ENCODE results near the gene USP6NL.

- TF ChIP-seq CTCF (IDR thresholded peaks at IDR 0.05), result no peak
- no peak for TF ChIP-seq POLR2A (IDR thresholded peaks at IDR 0.05)
These were observed 59.4 kb downstream of the USP6NL start for GRCh38 chr10:11551916-11552602.
